ENCODE measurements around the gene PRR35.

PRR35 gene
- 0 reads per million in 2 donors for total RNA-seq

- DNase-seq, result no peak
These were observed at the start of gene PRR35 for GRCh38 chr16:560204-560700. Gene PRR35 (plus strand): TSS chr16:560394. CDS start chr16:563295, 2,901 bp downstream.

GRCh38 chr16:512802-513201, 47.4 kb upstream of the PRR35 start:
- DNase-seq, result no peak

GRCh38 chr16:513950-514349, 46.2 kb upstream of the PRR35 start:
- DNase-seq, result no peak

- no peak for DNase-seq
These were observed 44.8 kb upstream of the PRR35 start for GRCh38 chr16:515175-515938.

- DNase-seq, result no peak
These were observed 44.3 kb upstream of the PRR35 start for GRCh38 chr16:515939-516226.

GRCh38 chr16:516301-516700, 43.9 kb upstream of the PRR35 start:
- DNase-seq, result no peak

- DNase-seq, result no peak
These were observed 41.3 kb upstream of the PRR35 start for GRCh38 chr16:518858-519257.

GRCh38 chr16:519425-519824, 40.8 kb upstream of the PRR35 start:
- DNase-seq, result no peak

GRCh38 chr16:519841-520687, 40.1 kb upstream of the PRR35 start:
- no peak for DNase-seq

- DNase-seq, result no peak
These were observed 39.3 kb upstream of the PRR35 start for GRCh38 chr16:520847-521246.

- no peak for DNase-seq
These were observed 38.6 kb upstream of the PRR35 start for GRCh38 chr16:521381-522210.

GRCh38 chr16:522320-523096, 37.7 kb upstream of the PRR35 start:
- no peak for DNase-seq

- DNase-seq, result no peak
These were observed 37.0 kb upstream of the PRR35 start for GRCh38 chr16:523097-523741.

GRCh38 chr16:524274-525040, 35.7 kb upstream of the PRR35 start:
- DNase-seq, result no peak

- DNase-seq, result no peak
These were observed 35.1 kb upstream of the PRR35 start for GRCh38 chr16:525123-525519.

GRCh38 chr16:525520-526180, 34.5 kb upstream of the PRR35 start:
- peak in 2 of 5 experiments; percentile 63 to 94 for DNase-seq

GRCh38 chr16:526181-527014, 33.8 kb upstream of the PRR35 start:
- peak in 1 of 5 experiments; percentile 16 for DNase-seq

- peak; percentile 73 to 92 (median 80) for DNase-seq
These were observed 32.9 kb upstream of the PRR35 start, which contains the start of gene CAPN15 for GRCh38 chr16:527015-527903. Gene CAPN15 (plus strand): TSS chr16:527712. CDS start chr16:546839, 19,127 bp downstream.
